GM18867 (cell line): ENCODE measurements around the gene HOXB4.

Experiments used
- ATAC-seq: cut with Tn5 transposase; IDR thresholded peaks from one replicate; pipeline ENCODE4 v1.9.1; 2021; ENCODE audit warnings: mild to moderate bottlenecking, moderate library complexity; ENCODE audit not compliant: unreplicated experiment

HOXB4 gene

DNA sequence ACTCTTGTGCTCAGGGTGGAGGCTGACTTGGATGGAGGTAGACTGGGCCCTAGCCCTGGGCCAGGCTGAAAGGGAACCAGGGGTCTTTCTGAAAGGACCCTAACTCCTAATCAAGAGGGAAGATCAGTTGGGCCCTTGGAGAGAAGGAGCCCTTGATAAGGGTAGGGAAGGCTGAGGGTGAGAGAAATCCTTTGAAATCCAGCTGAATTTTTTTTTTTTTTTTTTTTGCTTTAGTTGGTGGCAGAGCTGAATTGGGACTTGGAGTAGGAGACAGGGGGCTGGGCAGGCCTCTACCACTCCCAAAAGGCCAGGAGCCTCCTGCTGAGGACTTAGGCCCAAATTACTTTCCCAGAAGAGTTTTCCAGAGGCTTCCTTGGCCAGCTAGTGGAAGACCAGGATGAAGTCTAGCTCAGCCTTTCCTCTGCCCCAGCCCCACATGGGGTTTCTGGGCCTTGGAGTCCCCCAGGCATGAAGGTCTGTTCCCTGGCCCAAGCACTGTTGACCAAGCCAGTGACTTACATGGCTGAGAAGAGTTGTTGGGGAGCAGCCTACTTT, 12.5 kb upstream of the HOXB4 start:
- no peak for ATAC-seq

- ATAC-seq = no peak
These were observed 11.9 kb upstream of the HOXB4 start, which contains the start of gene HOXB3 for GRCh38 chr17:48589831-48590606. Gene HOXB3, minus strand, starts transcription at chr17:48590241. Its CDS starts 37,767 bp downstream, at chr17:48552474.

- no peak for ATAC-seq
These were observed 11.1 kb upstream of the HOXB4 start for GRCh38 chr17:48589060-48589830.

DNA sequence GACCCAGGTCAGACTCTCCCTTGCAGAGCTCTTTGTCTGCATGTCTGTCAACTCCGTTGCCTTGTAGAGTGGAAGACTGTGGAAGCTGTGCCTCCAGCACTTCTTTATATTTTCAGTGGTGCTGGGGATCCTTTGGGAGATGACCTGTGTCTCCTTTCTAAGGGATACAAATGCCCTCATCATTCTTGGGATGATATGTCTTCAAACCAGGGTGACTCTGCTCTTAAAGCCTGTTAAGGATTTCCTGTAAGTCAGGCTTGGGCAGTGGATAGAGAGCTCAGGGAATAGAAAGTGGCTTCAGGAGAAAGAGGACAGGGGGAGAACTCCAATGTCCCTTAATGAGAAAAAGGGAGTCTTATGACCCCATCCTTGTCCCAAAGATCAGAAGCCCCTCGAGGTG, 10.4 kb upstream of the HOXB4 start:
- ATAC-seq = no peak

DNA sequence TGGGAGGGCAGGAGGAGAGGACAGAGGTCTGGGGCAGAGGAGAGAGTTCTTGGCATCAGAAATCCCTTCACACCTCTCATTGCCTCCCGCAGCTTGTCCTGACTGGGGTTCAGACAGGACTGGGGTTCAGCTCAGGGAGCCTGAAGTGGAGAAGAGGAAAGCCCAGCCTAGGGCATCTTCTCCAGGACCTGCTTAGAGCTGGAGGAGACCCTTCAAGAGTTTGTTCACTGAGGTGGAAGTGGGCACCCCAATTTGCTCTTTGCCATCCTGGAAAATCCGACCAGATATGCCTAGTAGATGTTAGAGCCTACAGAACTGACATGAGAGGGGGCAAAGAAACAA, 9.9 kb upstream of the HOXB4 start:
- no peak for ATAC-seq

GRCh38 chr17:48587276-48588073, 9.3 kb upstream of the HOXB4 start:
- no peak for ATAC-seq

DNA sequence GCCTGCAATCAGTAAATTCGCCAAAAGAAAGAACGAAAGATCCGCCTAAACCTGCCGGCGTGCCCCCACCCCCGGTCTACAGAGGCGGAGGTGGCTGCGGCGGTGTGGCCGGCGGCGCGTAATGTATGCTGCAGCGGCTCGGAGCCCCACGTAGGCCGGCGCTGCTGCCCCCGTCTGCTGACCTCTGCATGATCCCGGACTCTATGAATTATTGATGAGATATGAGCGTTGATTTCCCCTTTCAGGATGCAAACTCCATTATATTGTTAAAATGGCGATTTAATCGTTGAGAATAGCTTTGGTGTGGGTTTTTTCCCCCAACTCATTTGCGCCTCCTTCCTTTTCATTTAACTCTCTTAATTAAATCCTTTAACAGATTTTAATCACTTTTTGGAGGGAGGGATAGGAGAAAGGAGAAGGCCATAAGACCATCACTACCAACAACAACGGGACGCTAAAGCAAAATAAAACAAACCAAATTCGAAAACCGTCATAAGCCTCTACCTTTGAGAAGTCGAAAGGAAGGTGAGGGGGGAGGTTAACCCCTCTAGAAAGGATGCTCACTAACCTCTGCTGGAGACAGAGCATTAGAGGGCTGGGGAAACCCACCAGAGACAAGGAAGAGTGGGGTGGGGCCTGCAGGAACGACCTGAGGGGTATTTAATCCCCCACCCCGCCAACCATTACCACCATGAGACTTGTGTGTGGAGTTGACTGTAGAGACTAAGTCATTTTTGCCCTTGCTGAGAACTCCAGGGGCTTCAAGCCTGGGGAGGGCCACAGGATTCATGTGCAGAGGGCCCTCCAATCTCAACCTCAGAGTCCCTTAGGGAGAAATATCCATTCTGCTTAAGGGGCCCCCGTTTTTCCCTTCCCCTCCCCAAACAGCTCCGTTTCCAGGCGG, 8.5 kb upstream of the HOXB4 start:
- no peak for ATAC-seq

- no peak for ATAC-seq
These were observed 6.1 kb upstream of the HOXB4 start for GRCh38 chr17:48584223-48584741.

- no peak for ATAC-seq
These were observed 5.6 kb upstream of the HOXB4 start for GRCh38 chr17:48583708-48584222.

DNA sequence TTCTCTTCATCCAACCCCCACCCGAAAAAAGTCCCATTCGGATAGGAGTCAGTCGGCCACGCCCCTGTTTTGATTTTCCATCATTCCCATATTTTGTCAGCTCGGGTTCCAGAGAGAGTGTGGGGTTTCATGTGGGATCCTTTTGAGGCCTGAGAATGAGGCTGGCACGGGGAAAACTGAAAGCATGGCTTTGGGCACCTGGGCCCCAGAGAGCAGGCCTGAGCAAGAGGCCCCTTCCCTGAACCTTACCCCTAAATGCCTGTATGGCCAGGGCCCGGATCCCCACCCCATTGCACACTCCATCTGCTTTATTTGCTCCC, 4.6 kb upstream of the HOXB4 start:
- ATAC-seq = no peak

DNA sequence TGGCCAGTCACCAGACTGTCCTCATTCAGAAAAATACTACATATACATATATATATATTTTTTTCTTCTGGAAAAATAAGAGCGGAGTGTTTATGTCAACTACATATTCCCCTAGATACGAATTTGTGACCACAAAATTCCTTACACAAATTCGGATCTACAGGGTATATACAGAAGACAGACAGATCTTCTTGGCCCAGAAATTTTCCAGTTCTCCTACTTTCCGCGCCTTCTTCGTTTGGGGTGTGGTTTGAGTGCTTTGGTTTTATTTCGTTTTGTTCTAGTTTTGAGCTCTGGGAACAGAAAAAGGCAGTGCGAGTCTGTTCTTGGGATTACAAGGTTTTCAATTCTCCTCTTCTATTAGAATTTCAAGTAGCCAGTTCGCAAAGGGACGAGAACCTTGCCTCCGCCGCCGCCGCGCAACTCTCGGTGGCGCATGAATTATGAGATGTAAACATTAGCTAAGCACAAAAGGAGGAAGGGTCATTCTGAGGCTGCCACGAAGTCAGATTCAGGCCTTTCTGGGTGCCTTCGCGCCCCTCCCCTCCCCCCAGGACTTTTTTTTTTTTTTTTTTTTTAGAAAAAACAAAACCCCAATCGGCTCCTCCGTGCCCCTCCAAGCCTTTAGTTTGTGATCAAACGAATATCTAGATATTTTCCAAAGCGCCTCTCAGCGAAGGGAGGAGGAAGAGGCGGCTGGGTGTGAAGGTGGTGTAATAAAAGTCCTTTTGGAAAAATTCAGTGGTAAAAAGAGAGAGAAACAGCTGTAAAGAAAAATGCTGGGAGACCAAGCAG, 1.8 kb upstream of the HOXB4 start:
- no peak for ATAC-seq

DNA sequence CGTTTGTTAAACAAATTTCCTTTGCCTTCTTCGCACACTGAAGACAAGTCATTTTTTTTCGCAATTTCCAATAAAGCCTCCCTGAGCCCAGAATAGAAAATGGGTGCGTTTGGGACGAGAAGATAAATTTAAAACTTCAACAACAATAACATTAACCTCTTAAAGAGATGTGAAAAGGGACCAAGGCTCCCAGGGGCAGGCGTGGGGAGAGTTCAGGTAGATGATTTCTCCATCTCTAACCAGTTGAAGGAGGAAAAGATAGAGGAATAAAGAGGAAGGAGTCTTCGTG, 1.3 kb upstream of the HOXB4 start:
- ATAC-seq = no peak

DNA sequence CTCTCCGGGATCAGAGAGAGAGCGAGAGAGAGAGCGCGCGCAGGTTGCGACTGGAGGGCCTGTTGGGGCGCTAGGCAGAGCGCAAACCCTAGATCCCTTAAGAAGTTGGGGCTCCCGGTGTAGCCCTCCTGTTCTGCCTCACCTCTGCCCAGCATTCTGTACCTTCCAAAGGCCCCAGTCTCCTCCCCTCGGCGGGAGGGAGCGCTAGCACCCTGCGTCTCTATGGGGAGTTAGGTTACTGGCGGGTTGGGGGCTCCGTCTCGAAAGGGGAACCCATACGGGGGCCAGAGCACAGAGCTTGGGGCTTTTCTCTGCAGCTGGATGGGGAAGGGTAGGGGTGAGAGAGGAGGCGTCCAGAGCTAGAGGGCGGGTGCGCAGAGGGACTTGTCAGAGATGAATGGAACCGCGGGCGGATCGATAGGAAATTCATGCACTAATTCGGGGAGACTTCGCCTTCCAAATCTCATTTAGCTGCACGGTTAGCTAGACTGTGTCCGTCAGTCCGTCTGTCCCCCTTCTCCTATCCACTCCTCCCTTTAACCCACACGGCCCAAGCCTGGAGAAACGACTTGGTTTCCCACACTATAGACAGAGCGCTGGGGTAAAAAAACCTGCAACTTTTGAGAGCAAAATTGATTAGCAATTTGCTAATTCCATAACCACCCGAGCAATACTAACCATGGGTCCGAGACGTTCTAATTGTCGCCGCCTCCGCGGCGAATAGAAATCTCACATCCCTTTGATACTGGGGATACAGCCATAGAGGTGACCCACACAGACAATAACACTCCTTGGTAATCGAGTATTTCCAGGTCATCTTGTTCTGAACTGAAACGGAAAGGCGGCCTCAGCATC, 693 bp upstream of the HOXB4 start:
- peak; percentile 46 for ATAC-seq

GRCh38 chr17:48577330-48577945, 712 bp downstream of the HOXB4 start:
- ATAC-seq = peak; percentile 12

- ATAC-seq = no peak
These were observed 1.5 kb downstream of the HOXB4 start for GRCh38 chr17:48576479-48577309.

GRCh38 chr17:48575673-48576478, 2.3 kb downstream of the HOXB4 start:
- ATAC-seq = no peak
